Lower leg skin (tissue), 3 donors: ENCODE data around the gene NFATC2.

ENCODE experiments used
- CTCF ChIP-seq, 3 donors: fragments of 450-650 bp; IDR thresholded peaks; one replicate each; pipeline ENCODE4 v1.5.1; 2016; ENCODE audit warnings: antibody characterized with exemption in 3 of 3, mild to moderate bottlenecking in 3 of 3, moderate library complexity in 2 of 3
- POLR2A ChIP-seq, 2 donors: fragments of 450-650 bp; IDR thresholded peaks; one replicate each; pipeline ENCODE4 v1.6.1; 2016 to 2017; ENCODE audit warnings: antibody characterized with exemption in 2 of 2, mild to moderate bottlenecking in 1 of 2, moderate library complexity in 1 of 2

GRCh38 chr20:51380401-51381385 lies 161.8 kb downstream of the NFATC2 start:
- TF ChIP-seq POLR2A (IDR thresholded peaks at IDR 0.05) (no peak), CTCF (IDR thresholded peaks at IDR 0.05) (no peak)
